ENCODE results near the gene BMF. TPM values are rescaled to one million over a fixed set of nuclear protein-coding genes. Genes with fewer than 3 reads are reported as not detected.
A peak's percentile ranks its signal among the peaks of the same experiment; 100 is the strongest.

BMF gene
- total RNA-seq, 1 experiment from 2014 or later, result 11.6 TPM

GRCh38 chr15:40103864-40104271, 4.8 kb downstream of the BMF start:
- no peak for DNase-seq (ENCODE audit: low spot score)

GRCh38 chr15:40102897-40103858, 5.5 kb downstream of the BMF start:
- peak; percentile 96 for DNase-seq (ENCODE audit: low spot score)

GRCh38 chr15:40100947-40101905, 7.5 kb downstream of the BMF start:
- peak; percentile 3 for DNase-seq (ENCODE audit: low spot score)

- no peak for DNase-seq (ENCODE audit: low spot score)
Measured at GRCh38 chr15:40100123-40100946, 8.3 kb downstream of the BMF start.

- DNase-seq (ENCODE audit: low spot score), result peak; percentile 95
Measured at GRCh38 chr15:40098489-40099261, 10.0 kb downstream of the BMF start.

GRCh38 chr15:40097968-40098476, 10.7 kb downstream of the BMF start:
- DNase-seq (ENCODE audit: low spot score), result peak; percentile 63

- no peak for DNase-seq (ENCODE audit: low spot score)
Measured at GRCh38 chr15:40097096-40097967, 11.3 kb downstream of the BMF start.

- DNase-seq (ENCODE audit: low spot score), result no peak
Measured at GRCh38 chr15:40096094-40096891, 12.4 kb downstream of the BMF start.

- no peak for DNase-seq (ENCODE audit: low spot score)
Measured at GRCh38 chr15:40095371-40096093, 13.1 kb downstream of the BMF start.

- no peak for DNase-seq (ENCODE audit: low spot score)
Measured at GRCh38 chr15:40094156-40094555, 14.5 kb downstream of the BMF start.

GRCh38 chr15:40092979-40093869, 15.5 kb downstream of the BMF start:
- DNase-seq (ENCODE audit: low spot score), result no peak

- DNase-seq (ENCODE audit: low spot score), result peak; percentile 63
Measured at GRCh38 chr15:40092256-40092978, 16.3 kb downstream of the BMF start.

GRCh38 chr15:40091861-40092255, 16.8 kb downstream of the BMF start:
- no peak for DNase-seq (ENCODE audit: low spot score)

GRCh38 chr15:40090774-40091455, 17.8 kb downstream of the BMF start:
- DNase-seq (ENCODE audit: low spot score), result no peak

Data from HT-29 (cell line).